IPS-15b (cell line): ENCODE measurements around the gene NIM1K.
"Not testable (repeated sequence)": the region's sequence is repeated elsewhere in the genome, so short reads cannot be mapped to it uniquely, and the experiment has no call there.

Experiments
- H3K27me3 ChIP-seq: one replicate; pipeline ENCODE4 v1.6.1; 2013; ENCODE audit warnings: low read length; ENCODE audit not compliant: control insufficient read depth, insufficient read depth
- H3K36me3 ChIP-seq: one replicate; pipeline ENCODE4 v1.6.1; 2013; ENCODE audit warnings: low read length; ENCODE audit not compliant: control insufficient read depth, insufficient read depth
- H3K4me1 ChIP-seq: one replicate; pipeline ENCODE4 v1.6.1; 2013; ENCODE audit warnings: mild to moderate bottlenecking, low read length; ENCODE audit not compliant: control insufficient read depth, insufficient read depth
- H3K4me3 ChIP-seq: one replicate; pipeline ENCODE4 v1.5.1; 2013; ENCODE audit warnings: low read depth, low read length
- H3K9ac ChIP-seq: one replicate; pipeline ENCODE4 v1.6.1; 2013; ENCODE audit warnings: low read depth, mild to moderate bottlenecking, low read length
- H3K9me3 ChIP-seq: one replicate; pipeline ENCODE4 v1.6.1; 2013; ENCODE audit warnings: mild to moderate bottlenecking, low read length; ENCODE audit not compliant: control insufficient read depth, insufficient read depth

Gene NIM1K

GRCh38 chr5:43233946-43234345 is 41.9 kb downstream of the NIM1K start:
- Histone ChIP-seq H3K27me3 (no peaks in the 10 kb centered on the region), H3K9me3 (no peaks in the 10 kb centered on the region), H3K36me3 (no peaks in the 10 kb centered on the region), H3K4me3 (no peak overlapping the region), H3K4me1 (no peaks in the 10 kb centered on the region), H3K9ac (no peak overlapping the region)

GRCh38 chr5:43236653-43237355 is 44.8 kb downstream of the NIM1K start:
- Histone ChIP-seq H3K4me3 (no peak overlapping the region), H3K4me1 (no peaks in the 10 kb centered on the region), H3K9me3 (no peaks in the 10 kb centered on the region), H3K36me3 (no peaks in the 10 kb centered on the region), H3K27me3 (no peaks in the 10 kb centered on the region), H3K9ac (no peak overlapping the region)

- H3K36me3 ChIP-seq: no peaks in the 10 kb centered on the region
- H3K4me3 ChIP-seq: no peak overlapping the region
- H3K4me1 ChIP-seq: no peaks in the 10 kb centered on the region
- H3K9me3 ChIP-seq: no peaks in the 10 kb centered on the region
- H3K27me3 ChIP-seq: no peaks in the 10 kb centered on the region
- H3K9ac ChIP-seq: no peak overlapping the region
Observed at GRCh38 chr5:43242196-43242595, 50.2 kb downstream of the NIM1K start.

GRCh38 chr5:43243270-43243669 is 51.2 kb downstream of the NIM1K start:
- Histone ChIP-seq H3K4me3 (no peak overlapping the region), H3K4me1 (no peaks in the 10 kb centered on the region), H3K27me3 (no peaks in the 10 kb centered on the region), H3K9me3 (no peaks in the 10 kb centered on the region), H3K36me3 (no peaks in the 10 kb centered on the region), H3K9ac (no peak overlapping the region)

- no peak overlapping the region for H3K9ac ChIP-seq
- H3K9me3 ChIP-seq: no peaks in the 10 kb centered on the region
- no peak overlapping the region for H3K4me3 ChIP-seq
- no peaks in the 10 kb centered on the region for H3K36me3 ChIP-seq
- H3K4me1 ChIP-seq: no peaks in the 10 kb centered on the region
- no peaks in the 10 kb centered on the region for H3K27me3 ChIP-seq
Observed at GRCh38 chr5:43244823-43245565, 53.0 kb downstream of the NIM1K start.

- H3K4me1 ChIP-seq: no peaks in the 10 kb centered on the region
- no peak overlapping the region for H3K4me3 ChIP-seq
- H3K36me3 ChIP-seq: no peaks in the 10 kb centered on the region
- H3K9me3 ChIP-seq: no peaks in the 10 kb centered on the region
- H3K9ac ChIP-seq: no peak overlapping the region
- no peaks in the 10 kb centered on the region for H3K27me3 ChIP-seq
Observed at GRCh38 chr5:43245724-43246385, 53.8 kb downstream of the NIM1K start.

- no peak overlapping the region for H3K9ac ChIP-seq
- no peaks in the 10 kb centered on the region for H3K36me3 ChIP-seq
- no peak overlapping the region for H3K4me3 ChIP-seq
- no peaks in the 10 kb centered on the region for H3K4me1 ChIP-seq
- H3K27me3 ChIP-seq: no peaks in the 10 kb centered on the region
- H3K9me3 ChIP-seq: no peaks in the 10 kb centered on the region
Observed at GRCh38 chr5:43251754-43252153, 59.7 kb downstream of the NIM1K start.

GRCh38 chr5:43255704-43256103 is 63.7 kb downstream of the NIM1K start:
- Histone ChIP-seq H3K4me1 (no peaks in the 10 kb centered on the region), H3K27me3 (no peaks in the 10 kb centered on the region), H3K9ac (no peak overlapping the region), H3K4me3 (no peak overlapping the region), H3K9me3 (no peaks in the 10 kb centered on the region), H3K36me3 (no peaks in the 10 kb centered on the region)

- H3K27me3 ChIP-seq: no peaks in the 10 kb centered on the region
Observed at GRCh38 chr5:43256261-43256966, 64.4 kb downstream of the NIM1K start.

GRCh38 chr5:43258116-43258515 is 66.1 kb downstream of the NIM1K start:
- Histone ChIP-seq H3K9ac (no peak overlapping the region), H3K36me3 (no peaks in the 10 kb centered on the region), H3K4me3 (no peak overlapping the region), H3K4me1 (no peaks in the 10 kb centered on the region), H3K27me3 (no peaks in the 10 kb centered on the region), H3K9me3 (no peaks in the 10 kb centered on the region)

More at GRCh38 chr5:43256261-43256966, 64.4 kb downstream of the NIM1K start:
- no peak overlapping the region for H3K9ac ChIP-seq
- no peaks in the 10 kb centered on the region for H3K9me3 ChIP-seq
- H3K4me1 ChIP-seq: no peaks in the 10 kb centered on the region
- H3K36me3 ChIP-seq: no peaks in the 10 kb centered on the region
- H3K4me3 ChIP-seq: no peak overlapping the region

- H3K9ac ChIP-seq, H3K9me3 ChIP-seq, H3K27me3 ChIP-seq, H3K4me3 ChIP-seq, H3K36me3 ChIP-seq, H3K4me1 ChIP-seq: not testable (repeated sequence)
Observed at GRCh38 chr5:43262269-43262668, 70.2 kb downstream of the NIM1K start.
